Mammary epithelial cell (primary cell): ENCODE data around the gene KDM4B.

ENCODE experiments used
- EZH2 ChIP-seq: IDR thresholded peaks from 2 replicates; pipeline ENCODE4 v1.6.1; 2012; ENCODE audit warnings: low read length, inconsistent platforms, borderline replicate concordance
- TF ChIP-seq, protein P1 (sequence below), 2 donors: IDR thresholded peaks in 1 of 2; conservative IDR thresholded peaks in 1 of 2; 2 replicates each; pipeline ENCODE4 v1.5.1; 2011 to 2012; ENCODE audit warnings: inconsistent platforms in 2 of 2, low read length in 2 of 2, mild to moderate bottlenecking in 2 of 2, control low read depth in 1 of 2, low read depth in 1 of 2; ENCODE audit not compliant: insufficient read depth in 1 of 2; ENCODE audit errors: extremely low read depth in 1 of 2

DNA sequence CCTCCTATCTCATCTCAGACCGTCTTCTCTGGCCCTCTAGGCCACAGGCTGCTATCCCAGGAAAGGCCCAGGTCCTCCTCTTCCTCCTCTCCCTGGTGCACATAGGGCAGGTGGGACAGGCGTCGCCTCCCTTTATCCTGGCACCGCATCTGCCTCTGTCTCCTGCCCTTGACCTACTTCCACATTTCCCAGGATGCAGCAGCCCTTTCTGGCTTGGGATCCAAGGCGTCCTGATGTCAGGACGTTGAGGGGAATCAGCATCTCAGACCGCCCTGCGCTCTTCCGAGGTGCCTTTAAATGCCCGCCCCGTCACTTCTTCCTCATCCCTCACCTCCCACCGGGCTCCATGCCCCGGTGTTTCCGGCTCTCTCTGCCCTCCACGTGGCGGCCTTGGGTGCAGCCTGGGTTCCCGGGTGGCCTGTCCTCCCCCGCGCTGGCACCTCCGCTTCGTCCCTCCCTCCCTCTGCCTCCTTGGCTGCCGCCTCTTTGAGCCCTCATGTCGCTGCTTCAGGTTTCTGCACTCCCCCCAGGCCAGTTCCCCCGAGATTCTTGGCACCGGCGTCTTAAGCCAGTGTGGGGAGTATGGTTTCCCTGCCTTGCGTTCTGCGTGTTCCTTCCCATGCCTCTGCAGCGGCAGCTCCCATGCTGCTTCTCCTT is 66.3 kb downstream of the KDM4B start:
- TF ChIP-seq, protein P1, sequence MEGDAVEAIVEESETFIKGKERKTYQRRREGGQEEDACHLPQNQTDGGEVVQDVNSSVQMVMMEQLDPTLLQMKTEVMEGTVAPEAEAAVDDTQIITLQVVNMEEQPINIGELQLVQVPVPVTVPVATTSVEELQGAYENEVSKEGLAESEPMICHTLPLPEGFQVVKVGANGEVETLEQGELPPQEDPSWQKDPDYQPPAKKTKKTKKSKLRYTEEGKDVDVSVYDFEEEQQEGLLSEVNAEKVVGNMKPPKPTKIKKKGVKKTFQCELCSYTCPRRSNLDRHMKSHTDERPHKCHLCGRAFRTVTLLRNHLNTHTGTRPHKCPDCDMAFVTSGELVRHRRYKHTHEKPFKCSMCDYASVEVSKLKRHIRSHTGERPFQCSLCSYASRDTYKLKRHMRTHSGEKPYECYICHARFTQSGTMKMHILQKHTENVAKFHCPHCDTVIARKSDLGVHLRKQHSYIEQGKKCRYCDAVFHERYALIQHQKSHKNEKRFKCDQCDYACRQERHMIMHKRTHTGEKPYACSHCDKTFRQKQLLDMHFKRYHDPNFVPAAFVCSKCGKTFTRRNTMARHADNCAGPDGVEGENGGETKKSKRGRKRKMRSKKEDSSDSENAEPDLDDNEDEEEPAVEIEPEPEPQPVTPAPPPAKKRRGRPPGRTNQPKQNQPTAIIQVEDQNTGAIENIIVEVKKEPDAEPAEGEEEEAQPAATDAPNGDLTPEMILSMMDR (conservative IDR thresholded peaks at IDR 0.05 in 1 of 2, IDR thresholded peaks at IDR 0.05 in 1 of 2; ENCODE audit: extremely low read depth in 1 of 2, insufficient read depth in 1 of 2, low read depth in 1 of 2, low read length in 2 of 2) = no peak
- no peak for TF ChIP-seq EZH2
